K562 (cell line): ENCODE data around the gene PSEN1.

Experiments used
- HINFP ChIP-seq: fragments of 450-650 bp; conservative IDR thresholded peaks from 2 replicates; pipeline ENCODE4 v1.6.1; 2016; ENCODE audit warnings: missing genetic modification characterization, low read depth, mild to moderate bottlenecking, control low read depth, missing compliant biosample characterization
- MYNN ChIP-seq, 2 experiments: sonication (generic); formaldehyde crosslinking in 1 of 2; IDR thresholded peaks; 2 replicates each; pipeline versions ENCODE4 v1.5.0 to v1.6.1; 2016 to 2020; ENCODE audit warnings: antibody characterized with exemption in 1 of 2, missing genetic modification reagents in 1 of 2

GRCh38 chr14:73231981-73232851, 95.9 kb downstream of the PSEN1 start:
- TF ChIP-seq MYNN (IDR thresholded peaks at IDR 0.05) (no peak), MYNN (CRISPR knock-in tag; IDR thresholded peaks at IDR 0.05) (no peak), HINFP (tag) (no peak)
